ENCODE measurements around the gene SMIM38. TPM values are rescaled to one million over a fixed set of nuclear protein-coding genes. Genes with fewer than 3 reads are reported as not detected.

SMIM38 gene
- total RNA-seq, 1 experiment from 2014 or later: 0.09 TPM

DNA sequence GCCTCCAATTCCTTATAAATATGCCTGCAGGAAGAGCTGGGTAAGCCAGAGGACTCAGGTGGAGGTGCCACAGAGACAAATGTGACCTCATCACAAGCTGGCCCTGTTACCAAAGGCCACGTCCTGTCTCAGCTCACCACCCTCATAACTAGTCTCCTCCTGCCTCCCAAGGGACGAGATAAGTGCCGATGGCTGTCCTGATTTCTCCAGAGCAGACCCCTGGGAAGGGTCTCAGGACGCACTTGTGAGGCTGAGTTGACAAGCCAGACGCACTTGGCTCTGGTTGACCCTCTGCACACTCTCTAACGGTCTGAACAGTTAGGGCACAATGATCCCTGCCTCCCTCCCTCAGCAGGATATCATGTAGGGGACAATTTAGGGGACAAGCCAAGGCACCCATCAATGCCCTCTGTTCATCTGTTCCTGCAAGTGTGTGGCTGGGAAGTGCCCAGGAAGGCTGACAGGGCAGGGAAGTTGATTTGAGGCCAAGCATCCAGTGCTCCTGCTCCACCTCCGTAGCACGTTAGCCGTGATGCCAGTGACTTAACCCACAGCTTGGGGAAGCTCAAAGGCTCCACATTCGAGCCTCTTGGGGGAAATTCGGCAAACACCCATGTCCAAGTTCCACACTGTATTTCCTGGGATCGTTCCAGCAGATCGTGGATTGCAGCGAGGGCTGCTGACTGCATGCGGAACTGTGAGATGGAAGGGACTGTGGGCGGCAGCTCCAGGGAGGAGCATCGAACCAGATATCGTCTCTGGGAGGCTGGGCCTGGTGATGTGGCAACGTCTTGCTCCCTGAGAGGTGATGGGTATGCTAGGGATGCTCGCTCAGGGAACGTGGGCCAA lies 2.8 kb downstream of the SMIM38 start:
- H2BK5ac ChIP-seq (ENCODE audit: insufficient read length, low read length): no peak overlapping the region
- no peak overlapping the region for H3K4ac ChIP-seq (ENCODE audit: low read depth, low read length)
- no peaks in the 10 kb centered on the region for H3K23me2 ChIP-seq (ENCODE audit: insufficient read length, low read depth, low read length, poor library complexity, severe bottlenecking)
- peaks cover 1 to 6% of the 10 kb centered on the region in 2 experiments for H3K4me1 Mint-ChIP-seq
- H4K91ac ChIP-seq (ENCODE audit: insufficient read length, low read depth, low read length): no peak overlapping the region
- no peak overlapping the region for H3K56ac ChIP-seq (ENCODE audit: insufficient read length, low read depth, low read length)
- no peak overlapping the region for H2BK15ac ChIP-seq (ENCODE audit: low read depth, low read length)
- H4K20me1 ChIP-seq (ENCODE audit: control insufficient read depth, insufficient read depth, insufficient read length): no peaks in the 10 kb centered on the region
- H3K36me3 Mint-ChIP-seq (ENCODE audit: insufficient read depth in 1 of 3, low read depth in 3 of 3): no peaks in the 10 kb centered on the region; a peak in 2 of 7 replicates
- no peak overlapping the region for H3K9ac ChIP-seq (ENCODE audit: extremely low read depth, insufficient read length, low read length)
- H3K79me2 ChIP-seq (ENCODE audit: insufficient read depth, low read length): no peaks in the 10 kb centered on the region
- H3K4me3 Mint-ChIP-seq: no peak overlapping the region
- WGBS (ENCODE audit: extremely low coverage, insufficient read length, low lambda C conversion rate): no CpG with 5 or more reads among the region's 21 CpGs
- H3K27ac ChIP-seq (ENCODE audit: insufficient read length, low read depth, low read length): no peak overlapping the region
- 0 out of 2 replicates have a peak overlapping the region, but pooled peaks have one; percentile 9 for H3K14ac ChIP-seq (ENCODE audit: insufficient read depth, low read length)
- DNase-seq: no peak
- H2BK12ac ChIP-seq (ENCODE audit: insufficient read length, low read depth, low read length): no peak overlapping the region
- no peaks in the 10 kb centered on the region; the same call in 1 of the 2 replicates for H3K4me1 ChIP-seq (ENCODE audit: insufficient read depth, low read length)
- TF ChIP-seq, protein P1, sequence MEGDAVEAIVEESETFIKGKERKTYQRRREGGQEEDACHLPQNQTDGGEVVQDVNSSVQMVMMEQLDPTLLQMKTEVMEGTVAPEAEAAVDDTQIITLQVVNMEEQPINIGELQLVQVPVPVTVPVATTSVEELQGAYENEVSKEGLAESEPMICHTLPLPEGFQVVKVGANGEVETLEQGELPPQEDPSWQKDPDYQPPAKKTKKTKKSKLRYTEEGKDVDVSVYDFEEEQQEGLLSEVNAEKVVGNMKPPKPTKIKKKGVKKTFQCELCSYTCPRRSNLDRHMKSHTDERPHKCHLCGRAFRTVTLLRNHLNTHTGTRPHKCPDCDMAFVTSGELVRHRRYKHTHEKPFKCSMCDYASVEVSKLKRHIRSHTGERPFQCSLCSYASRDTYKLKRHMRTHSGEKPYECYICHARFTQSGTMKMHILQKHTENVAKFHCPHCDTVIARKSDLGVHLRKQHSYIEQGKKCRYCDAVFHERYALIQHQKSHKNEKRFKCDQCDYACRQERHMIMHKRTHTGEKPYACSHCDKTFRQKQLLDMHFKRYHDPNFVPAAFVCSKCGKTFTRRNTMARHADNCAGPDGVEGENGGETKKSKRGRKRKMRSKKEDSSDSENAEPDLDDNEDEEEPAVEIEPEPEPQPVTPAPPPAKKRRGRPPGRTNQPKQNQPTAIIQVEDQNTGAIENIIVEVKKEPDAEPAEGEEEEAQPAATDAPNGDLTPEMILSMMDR (conservative IDR thresholded peaks at IDR 0.05): no peak
- no peak overlapping the region for H3K18ac ChIP-seq (ENCODE audit: insufficient read length, low read depth, low read length)
- no peaks in the 10 kb centered on the region for H3K9me3 ChIP-seq (ENCODE audit: control insufficient read depth, low read depth, low read length)
- no peak overlapping the region for H3K23ac ChIP-seq (ENCODE audit: insufficient read length, low read depth, low read length)
- no peak overlapping the region for H3K4me2 ChIP-seq (ENCODE audit: insufficient read depth, insufficient read length, low read length)
- H3K9me3 Mint-ChIP-seq: peaks cover 3% of the 10 kb centered on the region in 2 experiments; a peak in 2 of 5 replicates
- peak overlapping the region in 1 of 3 experiments; percentile 87; a peak in 2 of 7 replicates for H3K27ac Mint-ChIP-seq
- H3T11ph ChIP-seq (ENCODE audit: low read length): no peak overlapping the region
- H2BK120ac ChIP-seq (ENCODE audit: low read depth, low read length, poor library complexity, severe bottlenecking): no peak overlapping the region
- H4K8ac ChIP-seq (replicated peaks; ENCODE audit: insufficient read length, low read depth, low read length): no peak overlapping the region
- no peaks in the 10 kb centered on the region for H3K27me3 ChIP-seq (ENCODE audit: insufficient read depth, low read length)
- H3K27me3 Mint-ChIP-seq (ENCODE audit: low read depth): peaks cover 2% of the 10 kb centered on the region
- H2BK20ac ChIP-seq (ENCODE audit: low read depth, low read length, poor library complexity, severe bottlenecking): no peak overlapping the region
- peak overlapping the region; percentile 53 for H4K5ac ChIP-seq (ENCODE audit: insufficient read length, low read depth, low read length)
- H2AFZ ChIP-seq (ENCODE audit: low read length): no peak overlapping the region
- H3K79me1 ChIP-seq (ENCODE audit: insufficient read depth, low read depth, low read length, poor library complexity, severe bottlenecking): no peaks in the 10 kb centered on the region
- H2AK5ac ChIP-seq (ENCODE audit: insufficient read length, low read length): no peak overlapping the region

All from H9 (cell line).